HPDE6-E6E7 (cell line): ENCODE measurements around the gene PMPCB.
"Not testable (repeated sequence)": the region's sequence is repeated elsewhere in the genome, so short reads cannot be mapped to it uniquely, and the experiment has no call there.

Source experiments
- DNase-seq: peaks from one replicate; pipeline ENCODE4 v3.0.0; 2011; ENCODE audit warnings: missing footprints; ENCODE audit errors: extremely low spot score

The PMPCB gene, protein sequence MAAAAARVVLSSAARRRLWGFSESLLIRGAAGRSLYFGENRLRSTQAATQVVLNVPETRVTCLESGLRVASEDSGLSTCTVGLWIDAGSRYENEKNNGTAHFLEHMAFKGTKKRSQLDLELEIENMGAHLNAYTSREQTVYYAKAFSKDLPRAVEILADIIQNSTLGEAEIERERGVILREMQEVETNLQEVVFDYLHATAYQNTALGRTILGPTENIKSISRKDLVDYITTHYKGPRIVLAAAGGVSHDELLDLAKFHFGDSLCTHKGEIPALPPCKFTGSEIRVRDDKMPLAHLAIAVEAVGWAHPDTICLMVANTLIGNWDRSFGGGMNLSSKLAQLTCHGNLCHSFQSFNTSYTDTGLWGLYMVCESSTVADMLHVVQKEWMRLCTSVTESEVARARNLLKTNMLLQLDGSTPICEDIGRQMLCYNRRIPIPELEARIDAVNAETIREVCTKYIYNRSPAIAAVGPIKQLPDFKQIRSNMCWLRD

DNA sequence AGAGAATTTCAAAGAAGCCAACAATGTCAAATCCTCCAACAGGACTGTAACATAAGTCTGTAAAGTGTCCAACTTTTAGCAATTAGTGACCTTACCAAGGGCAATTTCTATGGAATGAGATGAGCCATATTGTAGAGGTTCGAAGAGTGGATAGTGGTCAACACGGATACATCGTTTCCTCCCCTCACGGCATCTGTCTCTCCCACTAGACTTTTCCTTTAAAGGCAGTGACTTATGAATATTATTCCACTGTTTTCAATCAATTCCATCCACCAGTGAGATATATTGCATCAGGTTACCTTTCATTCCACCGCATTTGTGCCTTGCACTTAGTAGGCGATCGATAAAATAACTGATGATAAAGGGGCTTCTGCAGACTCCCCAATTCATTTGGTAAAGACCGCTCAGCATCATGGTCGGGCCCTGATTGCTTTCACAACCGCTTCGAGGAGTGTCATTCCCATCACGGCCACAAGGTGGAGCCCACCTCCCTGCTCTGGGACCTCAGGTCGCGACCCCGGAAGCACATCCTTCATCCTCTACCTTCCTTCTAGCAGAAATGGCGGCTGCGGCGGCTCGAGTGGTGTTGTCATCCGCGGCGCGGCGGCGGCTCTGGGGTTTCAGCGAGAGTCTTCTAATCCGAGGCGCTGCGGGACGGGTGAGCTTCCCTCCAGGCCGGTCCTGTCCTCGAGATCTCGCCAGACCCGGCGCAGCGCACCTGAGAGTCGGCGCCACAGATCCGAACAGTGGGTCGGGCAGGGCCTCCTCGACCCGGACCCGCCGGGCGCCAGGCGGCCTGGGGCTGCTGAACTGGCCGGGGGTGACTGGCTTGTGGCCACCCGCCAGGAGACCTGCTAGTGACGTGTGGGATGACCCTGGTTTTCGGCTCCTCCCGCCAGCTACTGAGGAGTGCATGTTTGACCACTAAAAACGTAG, at the start of gene PMPCB:
Gene PMPCB, plus strand, starts transcription at position 535 of the 936 bp plus-strand sequence. Its CDS starts 25 bp downstream, at position 560.
- DNase-seq, result peak; percentile 85

DNA sequence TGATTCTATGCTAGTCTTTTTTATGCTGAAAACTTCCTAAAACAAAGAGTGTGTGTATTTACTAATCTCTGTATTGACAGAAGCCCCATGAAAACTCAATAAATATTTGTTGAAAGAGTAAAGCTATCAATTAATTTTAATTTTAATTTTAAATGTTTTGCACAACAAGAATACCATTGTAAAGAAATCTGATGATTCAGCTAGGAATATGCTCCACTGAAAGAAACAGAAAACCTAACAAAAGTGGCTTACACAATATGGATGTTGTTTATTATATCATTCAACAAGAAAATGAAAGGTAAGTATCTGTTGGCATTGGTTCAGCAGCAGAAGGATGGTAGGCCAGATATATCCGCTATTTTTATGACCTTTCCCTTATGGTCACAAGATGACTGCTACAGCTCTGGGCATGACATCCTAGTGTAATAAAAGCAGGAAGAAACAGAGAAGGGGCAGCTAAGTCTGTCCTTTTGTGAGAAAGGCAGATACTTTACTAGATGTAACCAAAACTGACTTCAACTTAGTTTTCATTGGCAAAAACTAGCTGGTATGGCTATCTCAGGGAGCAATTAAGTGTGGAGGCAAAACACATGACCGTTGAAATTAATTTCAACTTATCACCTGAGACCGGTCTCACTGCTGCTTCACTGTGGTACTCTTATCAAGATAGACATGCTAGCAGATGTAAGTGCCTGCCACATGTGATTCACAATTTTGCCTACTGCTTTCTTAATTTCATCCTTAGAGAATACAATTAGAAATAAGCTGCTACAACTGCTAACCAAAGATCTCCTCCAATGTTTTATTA, 43.3 kb upstream of the PMPCB start:
- DNase-seq, result not testable (repeated sequence)

DNA sequence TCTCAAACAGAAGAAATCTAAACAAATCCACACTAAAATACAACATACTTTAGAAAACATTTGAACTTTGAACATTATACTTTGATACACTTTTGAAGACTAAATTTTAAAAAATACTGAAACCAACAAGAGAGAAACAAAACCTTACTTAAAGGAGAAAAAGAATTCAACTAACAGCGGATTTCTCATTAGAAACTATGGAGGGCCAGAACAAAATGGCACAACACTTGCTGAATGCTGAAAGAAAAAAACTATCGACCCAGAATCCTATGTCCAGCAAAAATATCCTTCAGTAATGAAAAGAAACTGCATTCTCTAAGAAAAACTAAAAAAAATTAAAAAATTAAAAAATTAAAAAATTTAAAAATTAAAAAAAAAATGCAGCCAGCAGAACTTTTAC, 33.2 kb upstream of the PMPCB start:
- DNase-seq, result not testable (repeated sequence)

DNA sequence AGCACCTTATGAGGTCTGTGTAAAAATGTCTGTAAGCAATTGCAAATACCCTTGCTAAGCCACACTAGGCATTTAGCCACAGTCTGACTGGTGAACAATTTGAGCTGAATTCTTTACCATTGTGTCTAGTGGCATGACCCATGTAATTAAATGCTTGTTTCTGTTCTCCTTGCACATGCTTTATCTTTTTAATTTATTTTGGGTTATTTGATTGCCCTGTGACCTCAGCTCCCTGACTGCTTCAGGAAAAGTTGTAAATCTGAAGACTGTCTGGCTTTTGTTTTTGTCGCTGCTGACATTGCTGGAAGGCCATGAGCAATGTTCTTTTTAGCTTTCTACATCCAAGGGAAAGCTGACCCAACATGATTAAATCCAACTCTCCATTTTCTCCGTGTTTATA, 31.0 kb upstream of the PMPCB start:
- DNase-seq, result not testable (repeated sequence)

DNA sequence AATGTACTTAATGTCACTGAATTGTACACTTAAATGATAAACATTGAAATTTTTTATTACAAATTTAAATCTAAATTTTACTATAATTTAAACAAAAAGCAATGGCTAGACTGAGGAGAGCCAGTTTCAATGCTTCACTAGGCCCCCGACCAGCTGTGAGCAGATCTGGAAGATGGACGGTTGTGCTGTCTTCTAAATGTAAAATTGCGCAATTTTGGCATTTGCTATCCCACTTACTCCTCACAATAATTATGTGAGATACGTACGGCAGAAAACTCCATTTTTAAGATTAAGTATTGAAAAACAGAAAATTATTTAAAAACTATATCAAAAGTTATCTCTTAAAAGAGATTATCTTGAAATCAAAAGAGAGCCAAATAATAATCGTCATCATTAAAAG, 23.9 kb upstream of the PMPCB start:
- not testable (repeated sequence) for DNase-seq

DNA sequence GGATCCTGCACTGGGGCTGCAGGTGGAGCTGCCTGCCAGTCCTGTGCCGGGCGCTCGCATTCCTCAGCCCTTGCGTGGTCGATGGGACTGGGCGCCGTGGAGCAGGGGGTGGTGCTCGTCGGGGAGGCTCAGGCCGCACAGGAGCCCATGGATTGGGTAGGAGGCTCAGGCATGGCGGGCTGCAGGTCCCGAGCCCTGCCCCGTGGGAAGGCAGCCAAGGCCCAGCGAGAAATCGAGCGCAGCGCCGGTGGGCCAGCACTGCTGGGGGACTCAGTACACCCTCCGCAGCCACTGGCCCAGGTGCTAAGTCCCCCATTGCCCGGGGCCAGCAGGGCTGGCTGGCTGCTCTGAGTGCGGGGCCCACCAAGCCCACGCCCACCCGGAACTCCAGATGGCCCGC, 22.4 kb upstream of the PMPCB start:
- DNase-seq, result not testable (repeated sequence)

DNA sequence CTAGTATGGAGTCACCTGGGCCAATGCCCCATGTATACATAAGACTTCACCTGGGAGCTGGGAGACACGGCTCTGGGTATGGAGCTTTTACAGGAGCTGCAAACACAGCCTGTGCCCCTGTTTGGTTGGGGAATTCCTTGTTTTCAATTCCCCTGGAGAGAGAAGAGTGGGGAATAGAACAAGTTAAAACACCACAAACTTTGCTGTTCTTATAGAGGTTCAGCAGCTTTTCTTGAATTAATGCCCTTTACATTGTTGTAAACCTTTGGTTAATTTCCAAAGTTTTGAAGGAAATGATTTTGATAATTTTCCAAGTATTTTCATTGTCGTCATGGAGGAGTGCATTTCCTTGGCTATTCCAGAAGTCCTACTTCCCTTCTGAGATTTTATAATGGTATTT, 19.0 kb upstream of the PMPCB start:
- DNase-seq, result not testable (repeated sequence)

DNA sequence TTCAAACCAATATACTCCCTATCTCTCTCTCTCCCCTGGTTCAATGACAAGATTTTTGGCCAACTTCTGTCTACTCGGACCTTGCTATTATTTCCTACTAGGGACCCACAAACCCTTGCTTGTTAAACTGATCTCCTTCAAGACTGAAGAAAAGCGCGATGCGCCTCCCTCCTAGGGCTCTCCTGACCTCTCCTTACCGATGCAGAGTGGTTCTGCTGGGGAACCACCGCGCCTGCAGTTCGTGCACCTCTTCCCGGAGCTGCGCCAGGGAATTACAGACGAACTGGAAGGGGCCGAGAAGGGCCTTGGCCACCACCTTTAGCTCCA, 17.6 kb upstream of the PMPCB start:
- DNase-seq, result not testable (repeated sequence)

DNA sequence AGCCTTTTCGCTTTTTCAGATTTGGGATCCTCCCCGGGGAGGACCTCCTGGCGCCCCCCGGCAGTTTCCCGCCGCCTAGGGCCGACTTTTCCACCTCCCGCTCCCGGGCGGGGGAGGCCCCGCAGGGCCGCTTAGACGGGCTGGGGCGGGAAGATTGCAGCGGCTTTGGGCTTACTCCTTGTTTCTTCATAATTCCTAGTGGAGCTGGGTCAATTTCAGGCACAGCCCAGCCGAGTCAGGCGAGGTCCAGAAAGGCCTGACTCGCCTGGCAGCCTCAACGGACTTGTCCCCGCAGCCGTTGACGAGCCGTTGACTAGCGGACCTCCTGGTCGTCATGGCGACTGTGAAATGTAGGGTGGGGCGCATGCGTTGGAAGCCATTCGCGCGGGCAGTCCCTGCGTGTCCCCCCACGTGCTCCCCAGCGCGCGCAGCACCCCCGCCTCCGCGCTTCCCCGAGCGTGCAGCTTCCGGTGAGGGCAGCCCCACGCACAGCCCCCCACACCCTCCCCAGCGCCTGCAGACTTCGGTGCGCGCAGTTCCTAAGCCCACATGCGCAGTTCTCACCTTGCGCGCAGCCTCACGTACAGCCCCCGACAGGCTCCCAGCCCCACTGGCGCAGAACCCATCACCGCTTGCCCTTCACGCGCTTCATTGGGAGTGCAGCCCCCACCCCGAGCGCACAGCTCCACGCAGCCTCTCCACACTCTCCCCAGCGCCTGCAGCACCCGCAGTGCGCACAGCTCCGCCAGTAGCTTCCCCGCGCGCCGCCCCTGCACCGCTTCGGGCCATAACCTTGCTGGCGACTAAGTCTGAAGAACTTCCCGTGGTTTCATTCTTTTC, 17.1 kb upstream of the PMPCB start:
- DNase-seq, result not testable (repeated sequence)

DNA sequence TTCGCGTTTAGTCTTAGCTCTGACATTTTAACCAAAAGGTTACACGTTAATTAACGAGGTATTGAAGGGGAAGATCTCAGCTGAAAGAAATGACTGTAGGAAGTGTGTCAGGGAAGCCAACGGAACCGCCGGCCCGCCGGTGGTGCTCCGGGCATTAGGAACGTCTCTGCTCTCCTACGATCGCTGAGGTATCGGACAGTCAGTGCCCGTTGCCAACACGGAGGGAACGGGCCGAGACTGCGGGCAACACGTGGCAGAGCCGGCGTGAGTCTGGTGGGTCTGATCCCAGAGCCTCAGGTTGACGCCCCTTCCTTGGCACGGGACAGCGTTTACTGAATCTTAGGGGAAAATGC, 16.5 kb upstream of the PMPCB start:
- not testable (repeated sequence) for DNase-seq

DNA sequence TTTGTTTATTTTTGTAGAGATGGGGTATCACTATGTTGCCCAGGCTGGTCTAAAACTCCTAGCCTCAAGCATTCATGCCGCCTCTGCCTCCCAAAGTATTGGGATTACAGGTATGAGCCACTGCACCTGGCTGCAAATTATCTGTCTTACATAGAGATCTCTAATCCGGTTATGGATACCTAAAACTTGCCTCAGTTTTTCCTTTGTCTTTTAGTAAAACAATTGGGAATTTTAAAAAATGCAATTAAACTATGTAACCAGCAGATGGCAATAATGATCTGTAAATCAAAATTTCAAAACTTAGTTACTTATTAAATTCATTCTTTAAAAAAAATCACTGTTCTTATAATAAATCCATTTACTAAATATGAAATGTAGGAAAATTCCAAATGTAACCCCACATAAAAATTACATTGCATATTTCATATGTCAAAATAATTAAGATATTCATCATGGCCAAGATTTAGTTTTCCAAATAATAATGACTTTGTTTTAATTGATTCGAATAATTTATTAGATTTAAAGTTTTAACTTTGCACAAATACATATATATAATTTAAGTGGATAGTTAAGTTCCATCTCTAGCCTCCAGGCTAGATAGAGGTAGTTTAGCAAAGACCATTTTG, 14.3 kb upstream of the PMPCB start:
- DNase-seq, result not testable (repeated sequence)

DNA sequence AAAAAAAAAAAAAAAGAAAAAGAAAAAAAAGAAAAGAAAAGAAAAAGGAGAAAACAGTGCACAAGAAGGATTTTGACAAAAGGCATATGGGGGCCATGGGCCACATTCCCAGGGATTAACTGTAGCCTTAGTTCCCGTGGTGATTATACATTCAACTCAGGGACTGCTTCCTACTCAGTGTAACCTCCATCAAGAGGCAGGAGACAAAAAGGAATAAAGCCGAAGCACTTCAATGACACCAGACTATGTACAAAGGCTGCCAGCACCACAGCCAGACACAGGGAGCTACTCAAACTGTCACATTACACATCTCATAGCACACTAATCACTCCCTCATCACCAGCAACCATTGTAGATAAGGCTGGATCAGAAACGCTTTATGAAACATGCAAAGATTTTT, 5.1 kb upstream of the PMPCB start:
- DNase-seq, result no peak

DNA sequence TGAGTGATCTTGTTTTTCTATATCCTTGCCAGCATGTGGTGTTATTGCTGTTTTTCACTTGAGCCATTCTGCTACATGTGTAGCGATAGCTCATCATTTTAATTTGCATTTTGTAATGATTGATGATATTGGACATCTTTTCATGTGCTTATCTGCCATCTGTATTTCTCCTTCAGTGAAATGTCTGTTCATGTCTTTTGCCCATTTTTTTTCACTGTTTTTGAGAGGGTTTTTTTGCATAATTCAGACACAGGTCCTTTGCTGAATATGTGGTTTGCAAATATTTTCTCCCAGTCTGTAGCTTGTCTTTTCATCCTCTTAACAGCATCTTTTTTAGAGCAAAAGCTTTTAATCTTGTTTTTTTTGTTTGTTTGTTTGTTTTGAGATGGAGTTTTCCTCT, 3.7 kb upstream of the PMPCB start:
- no peak for DNase-seq

DNA sequence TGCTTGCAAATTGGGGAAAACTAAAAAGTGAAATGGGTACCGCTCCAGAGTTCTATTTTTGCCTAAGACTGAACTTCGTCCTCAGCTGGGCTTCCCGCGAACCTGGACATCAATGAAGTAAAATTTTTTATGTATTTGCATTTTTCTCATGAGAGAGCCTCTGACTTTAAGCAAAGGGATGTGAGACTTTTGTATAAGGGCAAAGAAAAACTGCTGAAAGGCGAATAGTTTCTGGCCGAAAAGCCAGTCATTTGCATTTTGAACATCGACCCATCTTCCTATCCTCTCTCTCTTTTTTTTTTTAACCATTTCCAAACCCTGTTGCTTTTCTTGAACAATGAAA, 573 bp downstream of the PMPCB start:
- no peak for DNase-seq

DNA sequence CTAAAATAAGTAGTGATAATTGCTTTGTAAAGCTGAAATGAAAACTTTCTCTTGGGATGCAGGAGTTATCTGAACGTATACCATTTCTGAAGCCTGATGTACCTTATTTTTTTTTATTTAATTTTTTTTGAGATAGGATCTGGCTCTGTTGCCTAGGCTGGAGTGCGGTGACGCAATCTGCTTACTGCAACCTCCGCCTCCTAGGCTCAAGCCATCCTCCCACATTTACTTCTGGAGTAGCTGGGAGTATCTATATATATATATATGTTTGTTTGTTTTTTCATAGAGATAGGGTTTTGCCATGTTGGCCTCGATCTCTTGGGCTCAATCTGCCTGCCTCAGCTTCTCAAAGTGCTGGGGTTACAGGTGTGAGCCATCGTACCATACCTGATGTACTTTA, 2.4 kb downstream of the PMPCB start:
- DNase-seq, result no peak

DNA sequence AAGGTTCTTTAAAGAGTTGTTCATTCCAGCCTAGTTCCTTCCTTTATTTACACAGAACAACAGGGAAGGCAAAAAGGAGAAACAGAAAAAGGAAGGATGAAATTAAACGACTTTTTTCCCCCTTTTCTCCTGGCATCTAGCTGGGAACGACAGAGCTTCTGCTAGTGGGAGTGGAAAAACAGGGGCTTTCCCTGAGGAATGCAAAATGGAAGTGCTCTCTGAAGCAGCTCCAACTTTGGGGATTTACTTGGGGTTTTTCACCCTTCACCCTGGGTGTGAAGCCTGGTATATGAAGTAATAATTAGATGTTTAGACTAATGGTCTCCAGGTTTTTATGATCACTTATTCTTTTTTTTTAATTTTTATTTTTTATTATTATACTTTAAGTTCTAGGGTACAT, 4.2 kb downstream of the PMPCB start:
- no peak for DNase-seq

DNA sequence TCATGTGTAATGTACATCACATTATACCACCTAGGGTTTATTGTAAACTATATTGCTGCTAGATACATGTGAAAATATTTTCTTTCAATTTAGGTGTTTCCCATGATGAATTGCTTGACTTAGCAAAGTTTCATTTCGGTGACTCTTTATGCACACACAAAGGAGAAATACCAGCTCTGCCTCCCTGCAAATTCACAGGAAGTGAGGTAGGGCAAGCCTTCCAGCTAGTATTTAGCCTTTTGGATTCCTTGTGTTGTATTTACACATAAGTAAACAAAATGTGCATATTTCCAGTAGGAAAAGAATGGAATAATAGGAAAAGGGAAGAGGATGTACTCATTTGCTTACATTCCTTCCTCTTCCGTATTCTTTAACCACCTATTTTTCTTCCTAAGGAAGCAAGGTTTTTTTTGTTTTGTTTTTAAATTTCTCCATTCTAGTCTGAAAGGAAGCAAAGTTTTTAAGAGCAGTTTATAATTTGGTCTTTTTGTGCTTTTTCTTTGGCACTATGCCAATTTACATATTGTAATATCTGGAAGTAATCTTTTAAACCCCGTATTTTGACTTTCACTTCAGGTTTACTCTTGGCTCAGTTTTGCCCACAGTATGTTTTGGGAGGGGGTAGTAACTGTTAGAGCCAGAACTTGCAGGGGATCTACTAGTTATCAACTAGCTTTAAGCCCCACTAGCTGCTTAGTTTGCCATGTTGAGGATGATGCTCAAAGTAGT, 10.4 kb downstream of the PMPCB start:
- DNase-seq, result no peak

DNA sequence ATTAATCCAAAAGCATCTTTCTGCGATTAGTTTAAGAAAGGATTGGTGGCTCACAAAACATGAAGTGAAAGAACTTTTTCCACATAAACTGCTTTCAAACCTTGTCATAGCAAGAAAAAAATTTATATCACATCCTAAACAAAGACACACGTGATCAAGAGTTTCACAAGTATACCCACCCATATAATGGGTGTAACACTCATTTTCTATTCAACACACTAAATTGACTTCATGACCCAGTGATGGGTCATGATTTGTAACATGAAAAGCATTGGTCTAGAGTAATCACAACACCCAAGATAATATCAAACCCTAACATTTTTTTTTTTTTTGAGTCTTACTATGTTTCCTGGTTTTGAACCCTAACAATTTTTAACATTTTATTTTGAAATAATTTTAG, 17.6 kb downstream of the PMPCB start:
- DNase-seq, result no peak

DNA sequence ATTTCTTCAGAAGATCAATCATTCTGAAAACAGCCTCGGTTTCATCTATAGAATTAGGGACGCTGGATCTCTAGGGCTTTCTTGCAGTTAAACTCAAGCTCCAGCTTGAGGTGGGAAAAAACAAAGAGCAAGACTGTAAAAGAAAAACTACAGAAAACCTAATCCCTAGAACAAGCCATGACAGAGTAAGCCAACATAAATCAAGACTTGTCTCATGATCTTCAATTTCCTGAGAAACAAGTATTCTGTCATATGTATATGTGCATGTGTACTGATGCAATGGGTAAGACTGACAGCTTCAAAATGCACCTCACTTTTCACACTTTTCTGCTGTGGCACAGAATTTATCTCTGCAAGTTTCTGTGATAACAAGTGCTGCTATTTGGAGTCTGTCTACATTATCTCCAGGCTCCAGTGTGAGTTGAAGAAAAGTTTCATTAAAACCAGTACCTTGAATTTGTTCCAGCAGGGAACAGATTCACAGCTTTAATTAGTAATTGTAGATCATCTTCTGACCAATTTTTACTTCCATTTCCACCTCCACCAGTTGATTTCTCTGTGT, 19.2 kb downstream of the PMPCB start:
- DNase-seq, result no peak

DNA sequence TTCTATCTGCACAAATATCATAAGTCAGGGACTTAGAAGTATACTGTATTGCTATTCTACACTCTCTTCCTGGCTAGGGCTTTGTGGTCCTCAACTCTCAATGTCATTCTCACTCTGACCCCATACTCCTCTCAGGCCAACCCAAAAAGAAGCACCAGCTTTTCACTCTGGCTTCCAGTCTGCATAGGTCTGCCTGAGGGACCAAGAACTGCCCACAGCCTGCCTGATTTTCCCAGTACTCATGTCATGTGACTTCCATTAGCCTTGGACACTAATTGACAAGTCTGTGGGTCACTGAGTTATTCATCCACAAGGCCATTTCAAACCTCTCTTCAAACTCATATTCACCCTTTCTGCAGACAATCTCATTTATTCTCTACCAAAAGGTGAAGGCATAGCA, 19.8 kb downstream of the PMPCB start:
- no peak for DNase-seq
